Astrocyte (in vitro differentiated cells and primary cell): Measurements from ENCODE around the gene PLAAT2. TPM values are rescaled to one million over a fixed set of nuclear protein-coding genes. Genes with fewer than 3 reads are reported as not detected.
"Not testable (repeated sequence)": the region's sequence is repeated elsewhere in the genome, so short reads cannot be mapped to it uniquely, and the experiment has no call there.

Experiments
- DNase-seq: peaks from one replicate; pipeline ENCODE4 v3.0.0-alpha.2; 2010; ENCODE audit warnings: low read depth
- FAIRE-seq: peaks from 2 replicates; lab custom pipeline; 2011; peaks lifted over from hg19 to GRCh38; lab: Jason Lieb, UNC
- H2AFZ ChIP-seq: 2 replicates; pipeline ENCODE4 v1.6.0; 2012; ENCODE audit warnings: low read depth, low read length, inconsistent platforms
- H3K27ac ChIP-seq: 2 replicates; pipeline ENCODE4 v1.5.1; 2011; ENCODE audit warnings: low read depth, low read length, inconsistent platforms
- H3K27me3 ChIP-seq: 2 replicates; pipeline ENCODE4 v1.6.0; 2011; ENCODE audit warnings: low read length, inconsistent platforms; ENCODE audit not compliant: insufficient read depth
- H3K36me3 ChIP-seq: 2 replicates; pipeline ENCODE4 v1.5.1; 2011; ENCODE audit warnings: low read length, inconsistent platforms; ENCODE audit not compliant: insufficient read depth
- H3K4me1 ChIP-seq: 2 replicates; pipeline ENCODE4 v1.5.1; 2011; ENCODE audit warnings: low read length, inconsistent platforms; ENCODE audit not compliant: insufficient read depth
- H3K4me2 ChIP-seq: 2 replicates; pipeline ENCODE4 v1.6.0; 2012; ENCODE audit warnings: low read length, inconsistent platforms
- H3K4me3 ChIP-seq: 2 replicates; pipeline ENCODE4 v1.5.1; 2011; ENCODE audit warnings: low read depth, mild to moderate bottlenecking, low read length, inconsistent platforms; ENCODE audit not compliant: insufficient read depth
- H3K79me2 ChIP-seq: 2 replicates; pipeline ENCODE4 v1.6.0; 2012; ENCODE audit warnings: mild to moderate bottlenecking, low read length, inconsistent platforms; ENCODE audit not compliant: insufficient read depth
- H3K9ac ChIP-seq: 2 replicates; pipeline ENCODE4 v1.6.0; 2012; ENCODE audit warnings: mild to moderate bottlenecking, low read length, inconsistent platforms
- H3K9me3 ChIP-seq: 2 replicates; pipeline ENCODE4 v1.5.1; 2012; ENCODE audit warnings: low read depth, mild to moderate bottlenecking, low read length, inconsistent platforms; ENCODE audit not compliant: insufficient read depth
- H4K20me1 ChIP-seq: 2 replicates; pipeline ENCODE4 v1.6.0; 2012; ENCODE audit warnings: low read length, inconsistent platforms; ENCODE audit not compliant: insufficient read depth
- H3K27ac Mint-ChIP-seq: one replicate; pipeline ENCODE4 v1.8.0; 2021; ENCODE audit warnings: mild to moderate bottlenecking, mixed read lengths; ENCODE audit not compliant: unreplicated experiment
- H3K27me3 Mint-ChIP-seq: one replicate; pipeline ENCODE4 v1.8.0; 2021; ENCODE audit warnings: low read depth, mixed read lengths; ENCODE audit not compliant: unreplicated experiment
- H3K36me3 Mint-ChIP-seq: one replicate; pipeline ENCODE4 v1.8.0; 2021; ENCODE audit warnings: low read depth, mixed read lengths; ENCODE audit not compliant: unreplicated experiment
- H3K4me1 Mint-ChIP-seq: one replicate; pipeline ENCODE4 v1.8.0; 2021; ENCODE audit warnings: low read depth, mixed read lengths; ENCODE audit not compliant: unreplicated experiment
- H3K4me3 Mint-ChIP-seq: one replicate; pipeline ENCODE4 v1.8.0; 2021; ENCODE audit warnings: mild to moderate bottlenecking, moderate library complexity, mixed read lengths; ENCODE audit not compliant: unreplicated experiment
- H3K9me3 Mint-ChIP-seq: one replicate; pipeline ENCODE4 v1.8.0; 2021; ENCODE audit warnings: mild to moderate bottlenecking, mixed read lengths; ENCODE audit not compliant: unreplicated experiment
- EZH2 ChIP-seq: IDR thresholded peaks from 2 replicates; pipeline ENCODE4 v1.6.1; 2012; ENCODE audit warnings: mild to moderate bottlenecking, low read length, inconsistent platforms; ENCODE audit not compliant: insufficient read depth
- total RNA-seq: library from RNA; stranded (reverse); gene quantifications from 2 replicates; pipeline ENCODE4 v1.2.1, GENCODE V29; 2021
- TF ChIP-seq, protein P1 (sequence below): IDR thresholded peaks from 2 replicates; pipeline ENCODE4 v1.5.1; 2011; ENCODE audit warnings: low read depth, mild to moderate bottlenecking, inconsistent platforms, low read length, moderate library complexity; ENCODE audit not compliant: insufficient read depth

PLAAT2 gene
- total RNA-seq, 1 donor from 2014 or later, result 0.52 TPM

DNA sequence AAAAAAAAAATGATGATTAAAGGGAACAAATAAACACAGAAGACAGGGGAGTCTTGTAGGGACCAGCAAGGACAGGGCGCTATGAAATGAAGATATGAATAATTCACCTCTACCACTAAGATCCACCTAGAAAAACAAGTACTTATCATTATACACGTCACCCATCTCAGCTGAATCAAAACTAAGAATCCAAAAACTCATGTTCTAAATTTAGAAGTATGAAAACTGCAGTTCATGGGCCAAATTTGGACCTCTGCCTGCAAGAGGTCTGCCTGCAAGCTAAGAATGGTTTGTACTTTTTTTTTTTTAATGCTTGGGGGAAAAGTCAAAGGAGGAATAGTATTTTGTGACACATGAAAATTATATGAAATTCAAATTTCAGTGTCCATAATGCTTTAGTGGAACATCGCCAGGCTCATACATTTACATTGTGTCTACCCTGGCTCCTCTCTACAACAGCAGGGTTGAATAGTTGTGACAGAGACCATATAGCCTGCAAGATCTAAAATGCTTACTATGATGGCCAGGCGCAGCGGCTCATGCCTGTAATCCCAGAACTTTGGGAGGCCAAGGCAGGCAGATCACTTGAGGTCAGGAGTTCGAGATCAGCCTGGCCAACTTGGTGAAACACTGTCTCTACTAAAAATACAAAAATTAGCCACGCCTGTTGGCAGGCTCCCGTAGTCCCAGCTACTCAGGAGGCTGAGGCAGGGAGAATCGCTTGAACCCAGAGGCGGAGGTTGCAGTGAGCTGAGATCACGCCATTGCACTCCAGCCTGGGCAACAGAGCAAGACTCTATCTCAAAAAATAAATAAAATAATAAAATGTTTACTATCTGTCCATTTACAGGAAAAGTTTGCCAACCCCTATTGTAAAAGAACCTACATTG is 39.4 kb upstream of the PLAAT2 start:
- not testable (repeated sequence) for H3K36me3 Mint-ChIP-seq, H3K9me3 Mint-ChIP-seq, H3K36me3 ChIP-seq, H3K79me2 ChIP-seq, H3K4me3 ChIP-seq, H3K27me3 Mint-ChIP-seq, H3K27me3 ChIP-seq, H3K4me1 ChIP-seq, H4K20me1 ChIP-seq, H3K27ac ChIP-seq, H3K4me3 Mint-ChIP-seq, FAIRE-seq, H3K9me3 ChIP-seq, H3K9ac ChIP-seq, H3K27ac Mint-ChIP-seq
- Histone ChIP-seq H3K4me2 (peak overlapping the region; percentile 15), H2AFZ (peak overlapping the region; percentile 53)
- peak; percentile 83 for DNase-seq
- H3K4me1 Mint-ChIP-seq, result peaks cover 15% of the 10 kb centered on the region

DNA sequence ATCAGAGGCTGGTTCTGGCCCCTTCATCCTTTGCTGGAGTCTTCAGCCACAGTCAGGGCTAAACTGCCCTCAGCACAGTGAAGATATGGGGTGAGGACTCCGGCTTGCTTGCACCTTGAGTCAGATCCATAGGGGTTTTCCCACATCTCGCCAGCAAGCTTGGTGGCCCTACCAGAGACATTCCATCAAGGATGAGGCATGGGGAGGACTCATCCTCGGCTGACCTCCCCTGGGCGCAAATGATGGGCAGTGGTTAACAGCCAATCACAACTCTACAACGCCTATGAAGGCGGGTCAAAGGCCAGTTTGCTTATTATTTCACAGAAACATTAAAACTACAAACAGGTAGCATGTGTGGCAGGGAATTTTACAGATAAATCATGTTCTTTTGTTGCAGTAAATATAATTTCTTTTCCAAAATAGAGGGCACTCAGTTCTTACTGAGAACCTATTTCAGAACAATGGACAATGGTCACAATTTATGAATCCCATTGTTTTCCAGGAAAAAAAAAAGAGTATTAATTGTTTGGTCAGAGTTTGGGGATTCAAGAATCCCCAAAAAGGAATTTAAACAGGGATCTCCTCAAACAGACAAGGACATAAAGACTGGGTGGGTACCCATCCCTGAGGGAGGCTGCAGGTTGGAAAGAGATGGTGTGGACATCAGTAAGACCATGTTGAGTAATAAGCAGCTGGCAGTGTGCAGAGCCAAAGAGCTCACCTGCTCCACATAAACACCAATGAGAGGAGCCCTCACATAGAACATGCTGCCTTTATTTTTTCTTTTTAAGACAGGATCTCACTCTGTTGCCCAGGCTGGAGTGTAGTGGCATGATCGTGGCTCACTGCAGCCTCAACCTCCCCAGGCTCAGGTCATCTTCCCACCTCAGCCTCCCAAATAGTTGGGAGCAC is 36.3 kb upstream of the PLAAT2 start:
- H2AFZ ChIP-seq, result no peak overlapping the region
- no peak overlapping the region for H3K27ac Mint-ChIP-seq
- TF ChIP-seq, protein P1, sequence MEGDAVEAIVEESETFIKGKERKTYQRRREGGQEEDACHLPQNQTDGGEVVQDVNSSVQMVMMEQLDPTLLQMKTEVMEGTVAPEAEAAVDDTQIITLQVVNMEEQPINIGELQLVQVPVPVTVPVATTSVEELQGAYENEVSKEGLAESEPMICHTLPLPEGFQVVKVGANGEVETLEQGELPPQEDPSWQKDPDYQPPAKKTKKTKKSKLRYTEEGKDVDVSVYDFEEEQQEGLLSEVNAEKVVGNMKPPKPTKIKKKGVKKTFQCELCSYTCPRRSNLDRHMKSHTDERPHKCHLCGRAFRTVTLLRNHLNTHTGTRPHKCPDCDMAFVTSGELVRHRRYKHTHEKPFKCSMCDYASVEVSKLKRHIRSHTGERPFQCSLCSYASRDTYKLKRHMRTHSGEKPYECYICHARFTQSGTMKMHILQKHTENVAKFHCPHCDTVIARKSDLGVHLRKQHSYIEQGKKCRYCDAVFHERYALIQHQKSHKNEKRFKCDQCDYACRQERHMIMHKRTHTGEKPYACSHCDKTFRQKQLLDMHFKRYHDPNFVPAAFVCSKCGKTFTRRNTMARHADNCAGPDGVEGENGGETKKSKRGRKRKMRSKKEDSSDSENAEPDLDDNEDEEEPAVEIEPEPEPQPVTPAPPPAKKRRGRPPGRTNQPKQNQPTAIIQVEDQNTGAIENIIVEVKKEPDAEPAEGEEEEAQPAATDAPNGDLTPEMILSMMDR, result no peak
- no peak for TF ChIP-seq EZH2
- peaks cover 7% of the 10 kb centered on the region for H3K4me1 ChIP-seq
- H3K27ac ChIP-seq, result no peak overlapping the region
- H3K9me3 ChIP-seq, result no peaks in the 10 kb centered on the region
- no peaks in the 10 kb centered on the region for H3K36me3 ChIP-seq
- no peaks in the 10 kb centered on the region for H3K27me3 Mint-ChIP-seq
- H3K36me3 Mint-ChIP-seq, result peaks cover 8% of the 10 kb centered on the region
- no peaks in the 10 kb centered on the region for H4K20me1 ChIP-seq
- H3K9me3 Mint-ChIP-seq, result peaks cover 4% of the 10 kb centered on the region
- DNase-seq (peak; percentile 57), FAIRE-seq (no peak)
- no peaks in the 10 kb centered on the region for H3K27me3 ChIP-seq
- H3K79me2 ChIP-seq, result no peaks in the 10 kb centered on the region
- peaks cover 19% of the 10 kb centered on the region for H3K4me1 Mint-ChIP-seq
- H3K4me2 ChIP-seq, result no peak overlapping the region
- H3K4me3 ChIP-seq, result no peak overlapping the region
- no peak overlapping the region for H3K4me3 Mint-ChIP-seq
- H3K9ac ChIP-seq, result no peak overlapping the region

DNA sequence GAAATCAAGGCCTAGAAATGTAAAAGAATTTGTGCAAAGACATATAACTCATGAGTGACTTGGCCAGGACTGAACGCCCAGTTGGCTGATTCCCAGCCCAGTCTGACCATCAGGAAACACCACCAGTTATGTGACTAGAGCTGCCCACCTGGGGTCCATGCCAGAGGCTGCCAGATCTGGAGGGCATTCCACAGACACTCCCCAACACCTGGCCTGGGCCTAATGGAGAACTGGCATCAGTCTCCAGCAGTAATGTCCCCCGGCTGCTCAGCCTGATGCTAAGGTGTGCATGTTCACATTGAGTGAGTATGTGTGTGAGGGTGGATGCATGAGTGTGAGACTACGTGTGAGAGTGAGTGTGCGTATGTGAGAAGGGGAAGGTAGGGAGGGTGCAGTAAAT is 35.4 kb upstream of the PLAAT2 start:
- Histone ChIP-seq H4K20me1 (no peaks in the 10 kb centered on the region), H3K9ac (no peak overlapping the region), H3K4me3 (no peak overlapping the region), H3K27ac (no peak overlapping the region), H3K79me2 (no peaks in the 10 kb centered on the region), H3K36me3 (no peaks in the 10 kb centered on the region), H2AFZ (no peak overlapping the region), H3K9me3 (no peaks in the 10 kb centered on the region), H3K4me2 (no peak overlapping the region), H3K4me1 (peaks cover 6% of the 10 kb centered on the region), H3K27me3 (no peaks in the 10 kb centered on the region)
- Mint-ChIP-seq H3K4me1 (peaks cover 19% of the 10 kb centered on the region), H3K9me3 (peaks cover 4% of the 10 kb centered on the region), H3K27me3 (no peaks in the 10 kb centered on the region), H3K36me3 (peaks cover 8% of the 10 kb centered on the region), H3K27ac (no peak overlapping the region), H3K4me3 (no peak overlapping the region)
- FAIRE-seq, result no peak
- no peak for DNase-seq
- TF ChIP-seq, protein P1, result no peak
- no peak for TF ChIP-seq EZH2
